ENCODE measurements around the gene MDK.
A peak's percentile ranks its signal among the peaks of the same experiment; 100 is the strongest.

Gene MDK

DNA sequence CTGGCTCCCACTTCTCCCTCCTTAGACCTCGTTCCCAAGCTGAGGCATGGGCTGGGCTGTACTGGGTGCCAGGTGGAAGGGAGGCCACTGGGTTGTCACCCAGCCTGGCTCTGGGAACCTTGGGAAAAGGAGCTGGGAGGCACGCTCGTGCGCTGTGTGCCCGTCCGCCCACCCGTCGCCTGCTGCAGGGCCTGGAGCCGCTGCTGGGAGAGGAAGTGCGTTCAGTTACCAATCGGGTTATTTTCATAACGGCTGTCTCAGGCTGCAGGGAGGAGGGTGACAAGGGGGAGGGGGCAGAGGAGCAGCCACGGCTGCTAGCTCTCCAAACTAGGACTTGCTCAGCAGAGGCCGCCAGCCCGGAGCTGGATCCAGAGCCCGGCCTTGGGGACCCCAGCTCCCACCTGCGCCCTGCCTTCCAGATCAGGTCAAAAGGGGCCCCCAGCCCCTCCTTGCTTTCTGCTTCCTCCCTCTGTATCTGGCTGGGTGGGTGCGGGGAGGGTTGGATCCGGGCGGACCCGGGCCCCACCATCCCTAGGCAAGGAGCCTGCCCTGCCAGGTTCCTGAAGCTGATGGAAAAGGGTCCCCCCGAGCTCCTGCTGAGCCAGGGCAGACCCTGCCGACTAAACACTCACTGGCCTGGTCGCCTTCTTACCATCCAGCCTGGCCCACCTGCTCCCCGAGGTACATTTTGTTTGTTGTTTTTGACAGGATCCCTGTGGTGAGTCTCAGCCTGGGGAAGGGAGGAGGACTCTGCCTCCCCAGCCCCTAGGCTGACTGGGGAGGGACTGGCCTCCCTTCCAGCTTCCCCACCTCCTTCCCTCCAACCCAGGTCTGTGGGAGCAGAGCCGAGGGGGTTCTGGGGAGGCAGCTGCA lies 19.9 kb upstream of the MDK start (continued):
- TF ChIP-seq ZIC2 (tag by site-specific recombination; IDR thresholded peaks at IDR 0.05) = peak; percentile 23
- no peak for TF ChIP-seq ZNF768 (tag by site-specific recombination; IDR thresholded peaks at IDR 0.05)
- TF ChIP-seq ZNF175 (tag by site-specific recombination; IDR thresholded peaks at IDR 0.05) = no peak
- TF ChIP-seq ZNF362 (tag by site-specific recombination; IDR thresholded peaks at IDR 0.05) = no peak
- no peak for TF ChIP-seq ZNF571 (tag by site-specific recombination; IDR thresholded peaks at IDR 0.05)
- TF ChIP-seq ZNF140 (tag by site-specific recombination; IDR thresholded peaks at IDR 0.05) = no peak
- no peak for TF ChIP-seq FEZF1 (tag by site-specific recombination; IDR thresholded peaks at IDR 0.05)
- TF ChIP-seq ZNF561 (tag by site-specific recombination; IDR thresholded peaks at IDR 0.05; ENCODE audit: borderline replicate concordance) = no peak
- no peak for TF ChIP-seq ZNF19 (tag by site-specific recombination; IDR thresholded peaks at IDR 0.05; ENCODE audit: low read depth)
- no peak for TF ChIP-seq ZSCAN18 (tag by site-specific recombination; IDR thresholded peaks at IDR 0.05)
- TF ChIP-seq, protein P1, sequence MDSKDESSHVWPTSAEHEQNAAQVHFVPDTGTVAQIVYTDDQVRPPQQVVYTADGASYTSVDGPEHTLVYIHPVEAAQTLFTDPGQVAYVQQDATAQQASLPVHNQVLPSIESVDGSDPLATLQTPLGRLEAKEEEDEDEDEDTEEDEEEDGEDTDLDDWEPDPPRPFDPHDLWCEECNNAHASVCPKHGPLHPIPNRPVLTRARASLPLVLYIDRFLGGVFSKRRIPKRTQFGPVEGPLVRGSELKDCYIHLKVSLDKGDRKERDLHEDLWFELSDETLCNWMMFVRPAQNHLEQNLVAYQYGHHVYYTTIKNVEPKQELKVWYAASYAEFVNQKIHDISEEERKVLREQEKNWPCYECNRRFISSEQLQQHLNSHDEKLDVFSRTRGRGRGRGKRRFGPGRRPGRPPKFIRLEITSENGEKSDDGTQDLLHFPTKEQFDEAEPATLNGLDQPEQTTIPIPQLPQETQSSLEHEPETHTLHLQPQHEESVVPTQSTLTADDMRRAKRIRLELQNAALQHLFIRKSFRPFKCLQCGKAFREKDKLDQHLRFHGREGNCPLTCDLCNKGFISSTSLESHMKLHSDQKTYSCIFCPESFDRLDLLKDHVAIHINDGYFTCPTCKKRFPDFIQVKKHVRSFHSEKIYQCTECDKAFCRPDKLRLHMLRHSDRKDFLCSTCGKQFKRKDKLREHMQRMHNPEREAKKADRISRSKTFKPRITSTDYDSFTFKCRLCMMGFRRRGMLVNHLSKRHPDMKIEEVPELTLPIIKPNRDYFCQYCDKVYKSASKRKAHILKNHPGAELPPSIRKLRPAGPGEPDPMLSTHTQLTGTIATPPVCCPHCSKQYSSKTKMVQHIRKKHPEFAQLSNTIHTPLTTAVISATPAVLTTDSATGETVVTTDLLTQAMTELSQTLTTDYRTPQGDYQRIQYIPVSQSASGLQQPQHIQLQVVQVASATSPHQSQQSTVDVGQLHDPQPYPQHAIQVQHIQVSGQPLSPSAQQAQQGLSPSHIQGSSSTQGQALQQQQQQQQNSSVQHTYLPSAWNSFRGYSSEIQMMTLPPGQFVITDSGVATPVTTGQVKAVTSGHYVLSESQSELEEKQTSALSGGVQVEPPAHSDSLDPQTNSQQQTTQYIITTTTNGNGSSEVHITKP (tag by site-specific recombination; IDR thresholded peaks at IDR 0.05) = no peak
- TF ChIP-seq KLF16 (tag by site-specific recombination; IDR thresholded peaks at IDR 0.05) = no peak
- TF ChIP-seq ZNF623 (tag by site-specific recombination; IDR thresholded peaks at IDR 0.05) = no peak
- TF ChIP-seq ZNF341 (tag by site-specific recombination; IDR thresholded peaks at IDR 0.05; ENCODE audit: low read depth) = peak; percentile 65
- TF ChIP-seq ZNF2 (tag by site-specific recombination; IDR thresholded peaks at IDR 0.05) = no peak
- no peak for TF ChIP-seq ZNF704 (tag by site-specific recombination; IDR thresholded peaks at IDR 0.05)
- no peak for TF ChIP-seq ZNF404 (tag by site-specific recombination; IDR thresholded peaks at IDR 0.05)
- 0 out of 2 replicates have a peak, but pooled peaks have one; percentile 43 for TF ChIP-seq OVOL3 (tag by site-specific recombination; IDR thresholded peaks at IDR 0.05)
- TF ChIP-seq ZNF302 (tag by site-specific recombination; IDR thresholded peaks at IDR 0.05; ENCODE audit: low read depth) = no peak
- TF ChIP-seq PRDM1 (tag by site-specific recombination; IDR thresholded peaks at IDR 0.05) = no peak
- no peak for TF ChIP-seq BCL11A (tag by site-specific recombination; IDR thresholded peaks at IDR 0.05; ENCODE audit: low read depth)
- TF ChIP-seq ZBTB11 (tag by site-specific recombination; conservative IDR thresholded peaks at IDR 0.05; ENCODE audit: low read depth) = no peak
- TF ChIP-seq ZNF707 (tag by site-specific recombination; IDR thresholded peaks at IDR 0.05) = no peak
- no peak for TF ChIP-seq ZNF423 (tag by site-specific recombination; IDR thresholded peaks at IDR 0.05)
